Karpas-422 (cell line): Measurements from ENCODE around the gene GPX2. TPM values are rescaled to one million over a fixed set of nuclear protein-coding genes. Genes with fewer than 3 reads are reported as not detected.

Experiments
- DNase-seq: peaks from one replicate; pipeline ENCODE4 v3.0.0-alpha.2; 2015
- H2AFZ ChIP-seq: fragments of 200-600 bp; sonication (generic); 2 replicates; pipeline ENCODE4 v1.6.1; 2014; ENCODE audit warnings: antibody characterized with exemption, low read length, mixed read lengths
- H3K27ac ChIP-seq: fragments of 200-600 bp; sonication (generic); 2 replicates; pipeline ENCODE4 v1.5.1; 2014; ENCODE audit warnings: mild to moderate bottlenecking, low read length, moderate library complexity
- H3K27me3 ChIP-seq: fragments of 200-600 bp; sonication (generic); 2 replicates; pipeline ENCODE4 v1.6.1; 2014; ENCODE audit warnings: low read length, mixed read lengths
- H3K36me3 ChIP-seq: fragments of 200-600 bp; sonication (generic); 2 replicates; pipeline ENCODE4 v1.6.1; 2014; ENCODE audit warnings: low read length, mixed read lengths; ENCODE audit not compliant: insufficient read depth
- H3K4me1 ChIP-seq: fragments of 200-600 bp; sonication (generic); 2 replicates; pipeline ENCODE4 v1.6.1; 2014; ENCODE audit warnings: mild to moderate bottlenecking, low read length, mixed read lengths
- H3K4me2 ChIP-seq: fragments of 200-600 bp; sonication (generic); 2 replicates; pipeline ENCODE4 v1.6.1; 2014; ENCODE audit warnings: low read length, low read depth, mild to moderate bottlenecking; ENCODE audit not compliant: poor library complexity, severe bottlenecking
- H3K4me3 ChIP-seq: fragments of 200-600 bp; sonication (generic); 2 replicates; pipeline ENCODE4 v1.5.1; 2014; ENCODE audit warnings: mild to moderate bottlenecking, antibody characterized with exemption, low read length, mixed read lengths
- H3K79me2 ChIP-seq: fragments of 200-600 bp; sonication (generic); 2 replicates; pipeline ENCODE4 v1.6.1; 2014; ENCODE audit warnings: mild to moderate bottlenecking, low read length, mixed read lengths
- H3K9ac ChIP-seq: fragments of 200-600 bp; sonication (generic); 2 replicates; pipeline ENCODE4 v1.6.0; 2014; ENCODE audit warnings: low read length
- H3K9me2 ChIP-seq: fragments of 200-600 bp; sonication (generic), shearing (Covaris generic); replicated peaks from 2 replicates; pipeline ENCODE4 v1.6.0; 2014; ENCODE audit warnings: mild to moderate bottlenecking, low read length, moderate library complexity; ENCODE audit not compliant: insufficient read depth
- H3K9me3 ChIP-seq: fragments of 300-700, 200-600 bp; sonication (generic); 2 replicates; pipeline ENCODE4 v1.6.1; 2014; ENCODE audit warnings: low read length, mixed read lengths
- H4K20me1 ChIP-seq: fragments of 200-600 bp; sonication (generic); 2 replicates; pipeline ENCODE4 v1.6.1; 2014; ENCODE audit warnings: mild to moderate bottlenecking, antibody characterized with exemption, low read length, low read depth; ENCODE audit not compliant: insufficient read depth
- total RNA-seq: library from RNA; depleted of rRNA; stranded (reverse); fragments of >200 nt; shearing (Covaris generic); gene quantifications from 2 replicates; pipeline ENCODE4 v1.2.3, GENCODE V29; 2014; ENCODE audit warnings: low replicate concordance

Gene GPX2
- total RNA-seq, 1 experiment from 2014 or later = not detected

- H3K4me2 ChIP-seq = no peak overlapping the region
- no peaks in the 10 kb centered on the region for H3K9me3 ChIP-seq
- no peak overlapping the region for H3K27ac ChIP-seq
- H3K4me3 ChIP-seq = no peak overlapping the region
- DNase-seq = no peak
- no peaks in the 10 kb centered on the region for H3K36me3 ChIP-seq
- no peak overlapping the region for H2AFZ ChIP-seq
- H3K79me2 ChIP-seq = no peaks in the 10 kb centered on the region
- no peak overlapping the region for H3K9ac ChIP-seq
- no peaks in the 10 kb centered on the region; the same call in 1 of the 2 replicates for H4K20me1 ChIP-seq
- H3K4me1 ChIP-seq = no peaks in the 10 kb centered on the region
- H3K9me2 ChIP-seq = no peaks in the 10 kb centered on the region
- H3K27me3 ChIP-seq = no peaks in the 10 kb centered on the region
Measured at GRCh38 chr14:64948612-64949210, 6.2 kb upstream of the GPX2 start.

- Histone ChIP-seq H3K4me2 (no peak overlapping the region), H3K27me3 (no peaks in the 10 kb centered on the region), H3K4me3 (no peak overlapping the region), H2AFZ (no peak overlapping the region), H3K9me2 (no peaks in the 10 kb centered on the region), H3K27ac (no peak overlapping the region), H3K9me3 (no peaks in the 10 kb centered on the region), H3K36me3 (no peaks in the 10 kb centered on the region), H3K4me1 (no peaks in the 10 kb centered on the region), H3K79me2 (no peaks in the 10 kb centered on the region), H3K9ac (no peak overlapping the region), H4K20me1 (no peaks in the 10 kb centered on the region; the same call in 1 of the 2 replicates)
- no peak for DNase-seq
Measured at GRCh38 chr14:64947710-64948611, 5.4 kb upstream of the GPX2 start.

DNA sequence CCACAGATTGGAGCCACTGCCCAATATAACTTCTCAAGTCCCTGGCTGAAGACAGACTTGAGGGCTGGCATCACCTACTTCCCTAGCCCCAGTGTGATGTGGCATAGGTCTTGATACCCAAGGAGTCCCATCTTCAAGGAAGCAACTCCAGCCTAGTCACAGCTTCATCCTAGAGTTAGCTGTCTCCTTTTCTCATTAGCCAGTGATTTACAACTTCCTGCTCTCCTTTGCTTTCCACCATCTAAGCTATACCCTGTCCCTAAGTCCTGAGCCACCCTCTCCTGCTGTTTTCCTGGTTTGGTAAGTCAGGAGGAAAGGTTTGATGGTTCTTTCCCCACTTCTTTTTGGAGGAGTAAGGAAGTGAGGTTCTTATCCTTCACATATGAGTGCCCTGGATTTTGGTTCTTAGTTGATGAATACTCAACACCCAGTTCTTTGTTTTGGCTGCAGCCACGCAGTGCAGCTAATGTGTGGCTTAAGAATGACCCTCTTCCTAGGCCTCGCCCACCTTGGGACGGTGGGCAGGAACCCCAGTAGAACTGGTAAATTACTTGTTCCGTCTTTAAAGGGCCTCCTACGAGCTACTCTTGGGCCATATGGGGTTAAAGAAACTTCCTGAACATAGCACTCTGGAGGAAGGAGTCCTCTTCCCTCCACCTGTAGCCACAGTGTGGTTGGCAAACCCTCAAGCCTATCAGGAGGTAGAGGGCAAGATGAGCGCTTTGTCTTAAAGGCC is 3.9 kb upstream of the GPX2 start:
- Histone ChIP-seq H3K27ac (no peak overlapping the region), H3K4me3 (no peak overlapping the region), H3K27me3 (no peaks in the 10 kb centered on the region), H2AFZ (no peak overlapping the region), H3K9me3 (no peaks in the 10 kb centered on the region), H3K9me2 (no peaks in the 10 kb centered on the region), H4K20me1 (no peaks in the 10 kb centered on the region), H3K4me1 (no peaks in the 10 kb centered on the region), H3K9ac (no peak overlapping the region), H3K36me3 (peaks cover 4% of the 10 kb centered on the region; the same call in 1 of the 2 replicates), H3K4me2 (no peak overlapping the region), H3K79me2 (no peaks in the 10 kb centered on the region)
- no peak for DNase-seq

GRCh38 chr14:64945431-64946178 is 3.1 kb upstream of the GPX2 start:
- no peaks in the 10 kb centered on the region for H3K9me2 ChIP-seq
- peaks cover 4% of the 10 kb centered on the region; the same call in 1 of the 2 replicates for H3K36me3 ChIP-seq
- H3K4me2 ChIP-seq = no peak overlapping the region

GRCh38 chr14:64944861-64945260 is 2.3 kb upstream of the GPX2 start:
- no peak overlapping the region for H3K4me3 ChIP-seq
- H3K27me3 ChIP-seq = no peaks in the 10 kb centered on the region
- H3K9me2 ChIP-seq = no peaks in the 10 kb centered on the region
- DNase-seq = no peak
- no peaks in the 10 kb centered on the region for H3K4me1 ChIP-seq
- H3K4me2 ChIP-seq = no peak overlapping the region
- no peak overlapping the region for H3K27ac ChIP-seq
- H3K9ac ChIP-seq = no peak overlapping the region
- H4K20me1 ChIP-seq = no peaks in the 10 kb centered on the region
- no peaks in the 10 kb centered on the region for H3K79me2 ChIP-seq
- no peak overlapping the region for H2AFZ ChIP-seq
- H3K9me3 ChIP-seq = no peaks in the 10 kb centered on the region
- peaks cover 4% of the 10 kb centered on the region; the same call in 1 of the 2 replicates for H3K36me3 ChIP-seq

More at GRCh38 chr14:64945431-64946178, 3.1 kb upstream of the GPX2 start:
- DNase-seq = no peak
- no peak overlapping the region for H3K9ac ChIP-seq
- no peak overlapping the region for H3K27ac ChIP-seq
- no peaks in the 10 kb centered on the region for H4K20me1 ChIP-seq
- no peak overlapping the region for H3K4me3 ChIP-seq
- no peak overlapping the region for H2AFZ ChIP-seq
- no peaks in the 10 kb centered on the region for H3K9me3 ChIP-seq
- no peaks in the 10 kb centered on the region for H3K27me3 ChIP-seq
- no peaks in the 10 kb centered on the region for H3K4me1 ChIP-seq
- no peaks in the 10 kb centered on the region for H3K79me2 ChIP-seq

- no peak overlapping the region for H3K4me3 ChIP-seq
- no peak for DNase-seq
- no peaks in the 10 kb centered on the region for H3K9me2 ChIP-seq
- no peaks in the 10 kb centered on the region for H3K4me1 ChIP-seq
- no peak overlapping the region for H3K4me2 ChIP-seq
- no peak overlapping the region for H2AFZ ChIP-seq
- no peak overlapping the region for H3K9ac ChIP-seq
- peaks cover 4% of the 10 kb centered on the region; the same call in 1 of the 2 replicates for H3K36me3 ChIP-seq
- H3K9me3 ChIP-seq = no peaks in the 10 kb centered on the region
- 0 out of 2 replicates have a peak, but pooled peaks cover 1% of the 10 kb centered on the region for H3K79me2 ChIP-seq
- H4K20me1 ChIP-seq = no peaks in the 10 kb centered on the region
- no peak overlapping the region for H3K27ac ChIP-seq
- H3K27me3 ChIP-seq = no peaks in the 10 kb centered on the region
Measured at GRCh38 chr14:64944041-64944440, 1.5 kb upstream of the GPX2 start.

DNA sequence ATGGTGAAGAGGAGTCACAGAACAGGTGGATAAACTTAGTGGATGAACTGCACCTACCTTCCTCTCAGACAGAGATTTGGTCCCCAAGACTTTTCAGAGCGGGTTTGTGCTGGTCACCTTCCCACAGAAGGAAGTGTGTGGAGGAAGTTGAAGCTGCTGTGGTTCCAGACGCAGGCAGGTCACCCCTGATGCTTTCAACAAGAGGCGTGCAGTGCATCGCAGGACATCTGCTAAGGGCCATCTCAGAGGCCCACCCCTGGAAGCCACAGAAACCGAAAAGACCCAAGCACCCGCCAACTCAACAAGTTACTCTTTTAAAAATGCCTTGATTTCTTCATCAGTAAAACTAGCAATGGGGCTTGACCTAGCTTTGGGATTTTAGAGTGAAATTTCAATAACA is 1.0 kb upstream of the GPX2 start:
- no peak overlapping the region for H3K4me2 ChIP-seq
- peaks cover 4% of the 10 kb centered on the region; the same call in 1 of the 2 replicates for H3K36me3 ChIP-seq
- H3K9me2 ChIP-seq = no peaks in the 10 kb centered on the region
- 0 out of 2 replicates have a peak, but pooled peaks cover 3% of the 10 kb centered on the region for H3K79me2 ChIP-seq
- no peaks in the 10 kb centered on the region for H3K9me3 ChIP-seq
- no peak overlapping the region for H3K27ac ChIP-seq
- H3K4me1 ChIP-seq = no peaks in the 10 kb centered on the region
- no peak for DNase-seq
- no peaks in the 10 kb centered on the region for H4K20me1 ChIP-seq
- H3K4me3 ChIP-seq = no peak overlapping the region
- no peak overlapping the region for H2AFZ ChIP-seq
- H3K9ac ChIP-seq = no peak overlapping the region
- no peaks in the 10 kb centered on the region for H3K27me3 ChIP-seq
